ENCODE measurements around the gene ELFN1.

ELFN1 gene

DNA sequence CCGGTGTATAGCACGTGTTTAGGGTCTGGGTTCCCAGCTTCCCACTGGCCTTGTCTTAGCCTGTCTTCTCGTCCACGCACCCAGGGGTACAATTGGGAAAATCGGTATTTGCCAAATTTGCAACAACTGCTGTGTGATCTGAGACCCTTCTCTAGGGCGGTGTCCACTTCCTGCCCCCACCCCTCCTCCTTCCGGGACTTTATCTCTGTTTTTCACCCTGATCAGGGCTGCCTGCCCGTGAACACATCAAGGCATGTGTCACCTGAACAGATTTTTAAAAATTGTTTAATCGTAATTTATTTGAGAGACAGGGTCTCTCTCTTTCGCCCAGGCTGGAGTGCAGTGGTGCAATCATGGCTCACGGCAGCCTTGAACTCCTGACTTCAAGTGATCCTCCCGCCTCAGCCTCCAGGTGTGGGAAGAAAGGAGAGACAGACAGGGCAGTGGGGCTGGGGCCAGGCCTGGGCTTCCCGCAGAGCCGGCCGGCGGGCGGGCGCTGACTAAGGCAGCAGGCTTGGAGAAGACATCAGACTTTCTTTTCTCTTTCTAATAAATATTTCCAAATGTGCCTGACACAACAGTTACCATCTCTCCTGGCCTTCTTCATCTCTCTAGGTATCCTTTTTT lies 27.5 kb downstream of the ELFN1 start:
- no peak for TF ChIP-seq ZFX (IDR thresholded peaks at IDR 0.05; ENCODE audit: borderline replicate concordance)
- TF ChIP-seq, protein P1, sequence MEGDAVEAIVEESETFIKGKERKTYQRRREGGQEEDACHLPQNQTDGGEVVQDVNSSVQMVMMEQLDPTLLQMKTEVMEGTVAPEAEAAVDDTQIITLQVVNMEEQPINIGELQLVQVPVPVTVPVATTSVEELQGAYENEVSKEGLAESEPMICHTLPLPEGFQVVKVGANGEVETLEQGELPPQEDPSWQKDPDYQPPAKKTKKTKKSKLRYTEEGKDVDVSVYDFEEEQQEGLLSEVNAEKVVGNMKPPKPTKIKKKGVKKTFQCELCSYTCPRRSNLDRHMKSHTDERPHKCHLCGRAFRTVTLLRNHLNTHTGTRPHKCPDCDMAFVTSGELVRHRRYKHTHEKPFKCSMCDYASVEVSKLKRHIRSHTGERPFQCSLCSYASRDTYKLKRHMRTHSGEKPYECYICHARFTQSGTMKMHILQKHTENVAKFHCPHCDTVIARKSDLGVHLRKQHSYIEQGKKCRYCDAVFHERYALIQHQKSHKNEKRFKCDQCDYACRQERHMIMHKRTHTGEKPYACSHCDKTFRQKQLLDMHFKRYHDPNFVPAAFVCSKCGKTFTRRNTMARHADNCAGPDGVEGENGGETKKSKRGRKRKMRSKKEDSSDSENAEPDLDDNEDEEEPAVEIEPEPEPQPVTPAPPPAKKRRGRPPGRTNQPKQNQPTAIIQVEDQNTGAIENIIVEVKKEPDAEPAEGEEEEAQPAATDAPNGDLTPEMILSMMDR (IDR thresholded peaks at IDR 0.05), result no peak
- no peak overlapping the region for H3K27ac ChIP-seq

DNA sequence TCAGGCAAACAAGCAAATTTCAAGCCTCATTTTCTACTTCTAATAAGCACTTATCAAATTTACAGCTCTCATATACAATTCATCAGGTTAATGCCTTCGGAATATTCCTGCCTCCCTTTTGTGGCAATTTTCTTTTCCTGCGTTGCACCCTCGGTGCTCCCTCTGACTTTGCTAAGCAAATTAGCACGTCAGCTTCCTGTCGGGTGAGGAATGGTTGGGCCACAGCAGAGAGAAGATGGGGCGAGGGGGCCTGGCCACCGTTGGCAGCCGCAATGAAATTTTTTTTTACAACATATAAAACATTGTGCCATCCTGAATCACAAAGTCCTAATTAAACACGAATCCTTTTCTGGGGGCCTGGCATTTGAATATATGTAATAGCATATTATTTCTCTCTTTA lies 28.1 kb downstream of the ELFN1 start:
- TF ChIP-seq, protein P1 (IDR thresholded peaks at IDR 0.05), result no peak
- no peak for TF ChIP-seq ZFX (IDR thresholded peaks at IDR 0.05; ENCODE audit: borderline replicate concordance)
- no peak overlapping the region for H3K27ac ChIP-seq

DNA sequence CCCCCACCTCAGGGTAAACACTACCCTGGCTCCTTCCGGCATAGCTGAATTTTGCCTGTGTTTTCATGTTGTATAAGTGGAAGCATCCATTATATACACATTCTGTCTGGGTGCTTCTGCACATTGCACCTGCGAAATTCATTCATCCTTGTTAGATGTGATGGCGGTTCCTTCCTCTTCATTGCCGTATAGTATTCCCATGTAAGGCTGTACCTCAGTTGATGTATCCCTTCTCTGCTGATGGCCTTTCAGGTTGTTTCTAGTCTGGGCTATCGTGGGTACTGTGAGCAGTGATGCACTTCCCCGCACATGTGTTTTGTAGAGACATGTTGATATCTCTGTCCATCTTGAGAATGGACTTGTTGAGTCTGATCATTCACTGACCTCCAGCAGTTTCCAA lies 28.9 kb downstream of the ELFN1 start:
- H3K27ac ChIP-seq, result no peak overlapping the region
- no peak for TF ChIP-seq ZFX (IDR thresholded peaks at IDR 0.05; ENCODE audit: borderline replicate concordance)
- TF ChIP-seq, protein P1 (IDR thresholded peaks at IDR 0.05), result no peak

DNA sequence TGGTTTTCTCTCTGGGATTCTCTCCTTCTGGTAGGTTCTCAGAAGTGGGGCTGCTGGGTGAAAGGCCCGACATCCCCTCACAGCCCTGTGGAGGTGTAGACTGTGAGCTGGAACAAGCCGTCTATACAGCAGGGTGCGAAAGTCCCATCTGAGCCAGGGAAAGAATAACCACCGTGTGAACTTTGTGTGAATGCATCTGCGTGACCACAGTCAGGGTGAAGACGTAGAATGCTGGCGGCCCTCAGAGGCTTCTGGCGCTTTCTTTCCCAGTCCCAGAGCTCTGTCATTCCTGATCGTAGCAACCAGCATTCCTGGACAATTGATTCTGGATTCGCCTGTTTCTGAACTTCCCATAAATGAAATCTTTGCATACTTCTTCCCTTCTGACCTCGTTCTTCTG lies 30.0 kb downstream of the ELFN1 start:
- TF ChIP-seq, protein P1 (IDR thresholded peaks at IDR 0.05), result no peak
- no peak for TF ChIP-seq ZFX (IDR thresholded peaks at IDR 0.05; ENCODE audit: borderline replicate concordance)
- no peak overlapping the region for H3K27ac ChIP-seq

DNA sequence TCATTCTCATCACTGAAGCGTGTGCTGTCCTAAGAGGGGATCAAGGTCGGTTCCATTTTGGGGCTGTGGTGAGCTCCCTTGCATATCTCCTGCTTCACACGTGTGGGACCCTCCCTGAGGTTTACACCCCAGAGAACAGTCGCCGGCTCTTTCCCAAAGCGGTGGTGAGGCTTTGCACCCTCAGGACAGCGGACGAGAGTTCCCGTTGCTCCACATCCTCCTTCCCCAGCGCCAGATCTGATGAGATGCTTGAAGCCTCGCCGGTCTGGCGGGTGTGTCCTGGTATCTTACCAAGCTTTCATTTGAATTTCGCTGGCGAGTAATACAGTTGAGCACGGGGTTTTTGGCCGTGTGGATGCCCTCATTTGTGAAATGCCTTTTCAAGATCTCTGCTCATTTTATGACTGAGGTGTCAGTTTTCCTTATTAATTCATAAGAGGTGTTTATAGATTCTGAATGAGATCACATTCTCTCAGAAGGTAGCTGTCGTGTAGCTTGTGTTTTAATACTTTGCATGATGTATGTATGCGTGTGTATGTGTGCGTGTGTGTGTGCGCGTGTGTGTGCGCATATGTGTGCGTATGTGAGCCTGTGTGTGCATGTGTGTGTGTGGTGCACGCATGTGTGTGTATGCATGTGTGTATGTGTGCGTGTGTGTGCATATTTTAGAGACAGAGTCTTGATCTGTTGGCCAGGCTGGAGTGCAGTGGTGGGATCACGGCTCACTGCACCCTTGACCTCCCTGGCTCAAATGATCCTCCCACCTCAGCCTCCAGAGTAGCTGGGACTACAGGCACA lies 30.7 kb downstream of the ELFN1 start:
- TF ChIP-seq ZFX (IDR thresholded peaks at IDR 0.05; ENCODE audit: borderline replicate concordance), result no peak
- TF ChIP-seq, protein P1 (IDR thresholded peaks at IDR 0.05), result no peak
- H3K27ac ChIP-seq, result no peak overlapping the region

DNA sequence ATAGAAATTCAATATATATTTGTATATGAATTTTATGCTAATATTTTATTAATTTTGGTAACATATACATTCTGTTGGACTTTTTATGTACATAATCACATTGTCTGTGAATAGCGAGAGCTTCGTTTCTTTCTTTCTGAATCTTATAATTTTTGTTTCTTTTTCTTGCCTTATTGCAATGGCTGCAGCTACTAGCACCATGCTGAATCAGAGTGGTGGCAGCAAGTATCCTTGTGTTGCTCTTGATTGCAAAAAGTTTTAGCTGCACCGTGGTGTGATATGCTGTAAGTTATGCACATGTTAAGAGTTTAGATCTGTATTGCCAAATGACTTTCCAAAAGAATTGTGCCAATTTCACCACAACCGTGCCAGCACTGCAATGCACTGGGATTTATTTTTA lies 32.6 kb downstream of the ELFN1 start:
- no peak overlapping the region for H3K27ac ChIP-seq
- TF ChIP-seq ZFX (IDR thresholded peaks at IDR 0.05; ENCODE audit: borderline replicate concordance), result no peak
- TF ChIP-seq, protein P1 (IDR thresholded peaks at IDR 0.05), result no peak

DNA sequence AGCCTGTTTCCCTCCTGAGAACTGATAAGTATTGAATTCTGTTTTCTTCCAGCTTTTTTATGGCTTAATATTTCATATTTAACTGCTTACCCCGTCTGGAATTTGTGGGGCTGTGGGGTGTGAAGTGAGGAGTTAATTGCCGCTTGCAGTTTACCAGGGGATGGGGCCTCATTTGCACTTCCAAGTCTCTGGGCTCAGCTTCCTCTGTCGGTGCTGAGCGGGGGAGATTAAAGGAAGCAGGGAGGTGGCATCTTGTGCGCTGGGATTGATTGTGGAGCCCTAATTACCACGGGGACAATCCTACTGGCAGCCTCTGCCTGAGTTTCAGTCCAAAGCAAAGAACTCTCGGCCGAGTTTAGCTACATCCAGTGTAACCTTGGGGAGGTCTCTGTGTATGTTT lies 33.4 kb downstream of the ELFN1 start:
- H3K27ac ChIP-seq, result no peak overlapping the region
- TF ChIP-seq, protein P1 (IDR thresholded peaks at IDR 0.05), result no peak
- no peak for TF ChIP-seq ZFX (IDR thresholded peaks at IDR 0.05; ENCODE audit: borderline replicate concordance)

All from 22Rv1 (cell line).